Prostate gland (tissue), 2 donors: Measurements from ENCODE around the gene TNS3. TPM values are rescaled to one million over a fixed set of nuclear protein-coding genes. Genes with fewer than 3 reads are reported as not detected.

Experiments
- DNase-seq: peaks from one replicate; pipeline ENCODE4 v3.0.0-alpha.2; 2019; ENCODE audit warnings: low spot score
- H3K27ac ChIP-seq, 2 donors: fragments of 200-600 bp; sonication (generic); 2 replicates each; pipeline ENCODE4 v1.5.1; 2017 to 2019
- H3K27me3 ChIP-seq: fragments of 200-600 bp; sonication (generic); replicated peaks from 2 replicates; pipeline ENCODE4 v1.5.1; 2019; ENCODE audit not compliant: insufficient read depth
- H3K36me3 ChIP-seq, 2 donors: fragments of 200-600 bp; sonication (generic); 1 replicate in 1 of 2; 2 replicates in 1 of 2; pipeline versions ENCODE4 v1.5.1 to v1.8.1; 2017 to 2019
- H3K4me1 ChIP-seq: fragments of 200-600 bp; sonication (generic); replicated peaks from 2 replicates; pipeline ENCODE4 v1.5.1; 2019
- H3K4me3 ChIP-seq, 2 donors: fragments of 200-600 bp; sonication (generic); 2 replicates each; pipeline ENCODE4 v1.5.1; 2017 to 2019
- H3K9me3 ChIP-seq: fragments of 200-600 bp; sonication (generic); 2 replicates; pipeline ENCODE4 v1.5.1; 2017
- CTCF ChIP-seq, 4 experiments: fragments of 200-600 bp in 2 of 4; fragments of 450-650 bp in 2 of 4; sonication (generic) in 2 of 4; IDR thresholded peaks; 1 replicate in 3 of 4; 2 replicates in 1 of 4; pipeline ENCODE4 v1.5.1; 2016 to 2019; ENCODE audit warnings: antibody characterized with exemption in 4 of 4, mild to moderate bottlenecking in 2 of 4, moderate library complexity in 2 of 4
- POLR2A ChIP-seq: fragments of 450-650 bp; IDR thresholded peaks from one replicate; pipeline ENCODE4 v1.6.1; 2016; ENCODE audit warnings: antibody characterized with exemption, mild to moderate bottlenecking
- POLR2AphosphoS5 ChIP-seq: sonication (generic); formaldehyde crosslinking; IDR thresholded peaks from one replicate; pipeline ENCODE4 v1.6.1; 2017; ENCODE audit warnings: antibody characterized with exemption
- WGBS: methylation state at CpG from one replicate; pipeline ENCODE4 v1.1.5; 2018; 5-methylcytosine and 5-hydroxymethylcytosine counted together
- intact Hi-C: fragments of 100-400 bp; cut with DNase I; formaldehyde crosslinking; loops from one replicate; pipeline ENCODE4 v1.14.2; 2022
- total RNA-seq, 2 donors: library from RNA; depleted of rRNA; stranded (reverse); fragments of >200 nt; gene quantifications; one replicate each; pipeline ENCODE4 v1.1.0, GENCODE V29; 2016

The TNS3 gene
- total RNA-seq, 2 donors from 2014 or later, result 19.5 to 95.8 TPM

DNA sequence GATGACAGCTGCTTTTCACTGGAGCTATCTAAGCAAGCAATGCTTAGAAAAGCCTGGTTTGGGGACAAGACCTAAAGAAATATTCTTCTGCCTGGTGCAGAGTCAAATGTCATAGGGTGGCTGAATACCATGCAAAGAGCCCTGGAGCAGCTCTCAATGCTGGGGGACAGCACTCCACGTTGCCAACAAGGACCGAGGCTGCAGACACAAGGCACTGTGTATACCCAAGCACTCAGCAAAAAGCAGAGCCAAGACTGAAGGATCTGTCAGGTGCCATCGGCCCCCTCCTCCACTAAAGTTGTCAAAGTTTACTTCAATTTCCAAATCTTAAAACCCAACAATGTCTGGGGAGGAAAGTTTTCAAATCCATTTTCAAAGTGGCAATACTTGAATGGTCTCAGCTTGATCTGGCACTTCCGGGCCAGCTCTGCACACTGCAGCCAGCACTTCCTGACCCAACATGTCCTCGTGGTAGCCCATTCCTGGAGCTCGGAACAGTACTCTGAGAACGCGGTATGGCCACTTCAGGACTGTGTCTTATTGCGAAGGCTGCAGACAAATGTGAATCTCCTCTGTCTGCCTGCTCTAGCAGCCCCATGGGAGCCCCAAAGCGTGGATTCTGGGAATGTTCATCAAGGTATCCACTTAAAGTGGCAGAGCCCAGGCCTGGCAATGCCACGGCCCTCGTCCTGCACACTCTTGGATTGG lies 191.8 kb downstream of the TNS3 start:
- no peaks in the 10 kb centered on the region for H3K4me1 ChIP-seq
- DNase-seq, result no peak
- no peak overlapping the region for H3K4me3 ChIP-seq
- H3K36me3 ChIP-seq, result no peaks in the 10 kb centered on the region
- 79% methylated on average over 11 of the region's 12 CpGs for WGBS
- intact Hi-C loops, result loop anchor here (5.0 kb wide), 1 partner anchor 123 kb away; no protein-coding TSS in a partner anchor
- H3K9me3 ChIP-seq, result no peaks in the 10 kb centered on the region
- H3K27ac ChIP-seq, result no peak overlapping the region
- H3K27me3 ChIP-seq, result no peaks in the 10 kb centered on the region
- no peak for TF ChIP-seq CTCF (IDR thresholded peaks at IDR 0.05)
- no peak for TF ChIP-seq POLR2AphosphoS5
- TF ChIP-seq POLR2A, result no peak

GRCh38 chr7:47389171-47389922 lies 192.6 kb downstream of the TNS3 start:
- H3K9me3 ChIP-seq, result no peaks in the 10 kb centered on the region
- H3K36me3 ChIP-seq, result no peaks in the 10 kb centered on the region
- H3K4me3 ChIP-seq, result no peak overlapping the region
- H3K4me1 ChIP-seq, result no peaks in the 10 kb centered on the region
- DNase-seq, result no peak
- no peaks in the 10 kb centered on the region for H3K27me3 ChIP-seq
- H3K27ac ChIP-seq, result no peak overlapping the region
- WGBS, result 94% methylated on average over 16 of the region's 16 CpGs
- TF ChIP-seq POLR2AphosphoS5, result no peak
- no peak for TF ChIP-seq POLR2A
- TF ChIP-seq CTCF (IDR thresholded peaks at IDR 0.05), result no peak
- intact Hi-C loops, result no loop called here

DNA sequence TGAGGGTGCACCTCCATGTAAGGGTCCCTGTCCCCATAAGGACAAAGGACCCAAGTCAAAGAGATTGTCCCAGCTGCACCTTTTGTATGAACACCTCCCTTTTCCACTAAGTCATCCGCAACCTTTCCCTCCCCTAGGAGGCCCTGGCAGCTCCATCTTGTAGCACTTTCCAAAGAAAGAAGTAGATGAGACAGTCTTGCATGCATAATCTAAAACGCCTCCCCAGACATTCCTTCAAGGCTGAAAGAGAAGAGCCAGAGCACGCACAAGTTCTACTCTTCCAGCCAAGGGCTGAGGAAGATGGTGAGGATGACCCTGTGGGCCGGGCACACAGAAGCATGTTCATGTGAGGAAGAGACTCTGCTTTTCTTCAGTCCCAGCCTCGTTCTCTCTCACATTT lies 194.4 kb downstream of the TNS3 start:
- TF ChIP-seq POLR2A (no peak), POLR2AphosphoS5 (no peak), CTCF (IDR thresholded peaks at IDR 0.05) (no peak)
- H3K4me3 ChIP-seq, result no peak overlapping the region
- no peaks in the 10 kb centered on the region for H3K36me3 ChIP-seq
- no peaks in the 10 kb centered on the region for H3K9me3 ChIP-seq
- WGBS, result 90% methylated on average over 5 of the region's 5 CpGs
- no peaks in the 10 kb centered on the region for H3K4me1 ChIP-seq
- intact Hi-C loops, result no loop called here
- DNase-seq, result no peak
- H3K27me3 ChIP-seq, result no peaks in the 10 kb centered on the region
- no peak overlapping the region for H3K27ac ChIP-seq

- 95% methylated on average over 14 of the region's 14 CpGs for WGBS
- intact Hi-C loops, result no loop called here
- DNase-seq, result no peak
- no peaks in the 10 kb centered on the region for H3K27me3 ChIP-seq
- H3K27ac ChIP-seq, result no peak overlapping the region
- TF ChIP-seq POLR2A (no peak), CTCF (IDR thresholded peaks at IDR 0.05) (no peak), POLR2AphosphoS5 (no peak)
- H3K36me3 ChIP-seq, result no peaks in the 10 kb centered on the region
- H3K4me1 ChIP-seq, result no peaks in the 10 kb centered on the region
- H3K9me3 ChIP-seq, result no peaks in the 10 kb centered on the region
- no peak overlapping the region for H3K4me3 ChIP-seq
Measured at GRCh38 chr7:47386273-47386835, 195.6 kb downstream of the TNS3 start.
